Activated T-helper 1 cell treated with anti-CD3 and anti-CD28 coated beads, Interleukin-12 subunit alpha, Interleukin-12 subunit beta, Interleukin-2, Interleukin-4 antibody, amounts not matched to agents 30 ng/mL and 10 ng/mL and 1 ng/mL, durations not matched to agents 14 hours and 24 hours and 36 hours (primary cell): ENCODE measurements around the gene NFIA. TPM values are rescaled to one million over a fixed set of nuclear protein-coding genes. Genes with fewer than 3 reads are reported as not detected.

Source experiments
- DNase-seq: peaks from one replicate; pipeline ENCODE4 v3.0.0; 2021; ENCODE audit warnings: low spot score
- H3K27ac Mint-ChIP-seq: one replicate; pipeline ENCODE4 v1.8.0; 2021; ENCODE audit warnings: mild to moderate bottlenecking, mixed read lengths
- H3K27me3 Mint-ChIP-seq: one replicate; pipeline ENCODE4 v1.8.0; 2022; ENCODE audit warnings: mild to moderate bottlenecking, moderate library complexity, mixed read lengths; ENCODE audit not compliant: insufficient read depth
- H3K36me3 Mint-ChIP-seq: one replicate; pipeline ENCODE4 v1.8.0; 2021; ENCODE audit warnings: low read depth, mixed read lengths
- H3K4me1 Mint-ChIP-seq: one replicate; pipeline ENCODE4 v1.8.0; 2021; ENCODE audit warnings: low read depth, mixed read lengths
- H3K4me3 Mint-ChIP-seq: one replicate; pipeline ENCODE4 v1.8.0; 2021; ENCODE audit warnings: mild to moderate bottlenecking, moderate library complexity, mixed read lengths
- H3K9me3 Mint-ChIP-seq: one replicate; pipeline ENCODE4 v1.8.0; 2021; ENCODE audit warnings: mixed read lengths
- intact Hi-C: fragments of 100-400 bp; cut with micrococcal nuclease; formaldehyde crosslinking; loops from one replicate; pipeline ENCODE4 v1.15.1; 2024
- total RNA-seq: library from RNA; stranded (reverse); gene quantifications from 2 replicates; pipeline ENCODE4 v1.2.3, GENCODE V29; 2022

Gene NFIA
- total RNA-seq, 1 donor from 2014 or later: 0.41 TPM

DNA sequence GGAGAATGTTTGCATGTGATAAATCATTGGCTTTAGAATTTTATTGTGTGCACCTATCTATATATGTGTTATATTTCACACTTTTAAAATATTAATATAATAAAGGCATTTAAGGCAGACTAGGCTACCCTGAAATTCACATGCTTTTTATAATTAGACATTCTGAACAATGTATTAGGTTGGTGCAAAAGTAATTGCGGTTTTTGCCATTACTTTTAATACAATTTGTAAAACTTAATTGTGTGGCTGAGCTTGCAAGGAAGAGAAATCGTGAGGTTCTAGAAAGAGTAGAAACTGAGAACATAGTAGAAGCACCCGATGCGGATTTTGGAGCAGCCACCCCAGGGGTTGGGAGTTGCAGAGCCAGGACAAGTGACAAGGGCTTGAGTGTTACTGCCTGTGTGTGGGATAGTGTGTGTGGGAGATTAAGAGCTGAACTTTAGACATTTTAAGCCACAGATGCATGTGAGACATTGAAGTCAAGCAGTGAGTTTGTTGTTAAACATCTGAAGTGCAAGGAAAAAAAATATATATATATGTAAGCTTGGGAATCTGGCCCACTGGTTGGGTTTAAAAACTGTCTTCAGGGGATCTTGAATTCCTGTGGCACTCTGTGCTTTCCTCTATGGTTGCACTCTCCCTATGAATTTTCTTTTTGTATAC, 398.0 kb downstream of the NFIA start:
- no peak for DNase-seq
- Mint-ChIP-seq H3K4me1 (no peaks in the 10 kb centered on the region), H3K27ac (no peak overlapping the region), H3K9me3 (no peaks in the 10 kb centered on the region), H3K36me3 (no peaks in the 10 kb centered on the region), H3K27me3 (peaks cover 30% of the 10 kb centered on the region), H3K4me3 (no peak overlapping the region)
- intact Hi-C loops: no loop called here

DNA sequence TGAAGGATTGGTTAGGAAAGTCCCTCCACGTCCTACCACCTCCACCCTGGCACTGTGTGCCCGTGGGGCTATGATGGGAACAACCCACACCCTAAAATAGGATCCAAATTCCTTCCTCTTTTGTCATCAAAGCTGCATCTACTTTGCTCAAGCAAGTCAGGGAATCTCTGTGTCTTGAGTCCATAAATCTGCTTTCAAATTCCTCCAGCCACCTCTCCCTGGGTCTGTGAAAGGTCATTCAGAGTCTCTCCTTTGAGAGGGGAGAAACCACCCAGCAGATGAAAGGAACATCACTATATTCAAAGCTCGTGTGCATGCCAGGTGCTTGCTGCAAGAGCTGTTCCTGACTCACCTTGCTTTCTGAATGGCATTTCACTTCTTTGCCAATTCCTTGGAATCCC, 399.0 kb downstream of the NFIA start:
- Mint-ChIP-seq H3K36me3 (no peaks in the 10 kb centered on the region), H3K4me3 (no peak overlapping the region), H3K4me1 (no peaks in the 10 kb centered on the region), H3K9me3 (no peaks in the 10 kb centered on the region), H3K27me3 (peaks cover 30% of the 10 kb centered on the region), H3K27ac (no peak overlapping the region)
- DNase-seq: no peak
- intact Hi-C loops: no loop called here

DNA sequence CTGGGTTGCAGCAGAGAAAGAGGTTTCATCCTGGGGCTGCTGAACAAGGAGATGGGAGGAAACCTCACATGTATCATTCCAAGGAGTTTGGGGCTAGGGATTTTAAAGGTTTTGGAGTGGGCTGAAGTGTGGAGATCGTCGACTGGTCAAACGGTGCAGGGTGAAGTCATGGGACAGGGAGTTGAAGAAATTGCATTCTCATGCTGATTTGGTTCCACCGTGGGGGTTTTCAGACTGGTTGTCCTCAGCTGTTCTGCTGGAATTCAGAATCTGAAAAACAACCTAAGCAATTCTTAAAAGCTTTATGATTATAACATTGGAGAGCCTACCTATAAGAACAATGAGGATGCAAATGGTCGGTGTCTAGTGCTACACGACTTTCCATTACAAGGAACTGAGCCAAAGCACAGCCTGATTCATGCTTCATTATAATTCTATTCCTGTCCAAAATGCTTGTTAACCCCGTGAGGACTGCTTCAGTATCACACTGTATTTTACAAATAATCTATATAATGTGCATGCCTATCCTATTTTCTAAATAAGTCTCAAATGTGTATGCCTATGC, 399.9 kb downstream of the NFIA start:
- Mint-ChIP-seq H3K9me3 (no peaks in the 10 kb centered on the region), H3K4me3 (no peak overlapping the region), H3K27me3 (peaks cover 30% of the 10 kb centered on the region), H3K36me3 (no peaks in the 10 kb centered on the region), H3K4me1 (no peaks in the 10 kb centered on the region), H3K27ac (no peak overlapping the region)
- no peak for DNase-seq
- intact Hi-C loops: no loop called here

DNA sequence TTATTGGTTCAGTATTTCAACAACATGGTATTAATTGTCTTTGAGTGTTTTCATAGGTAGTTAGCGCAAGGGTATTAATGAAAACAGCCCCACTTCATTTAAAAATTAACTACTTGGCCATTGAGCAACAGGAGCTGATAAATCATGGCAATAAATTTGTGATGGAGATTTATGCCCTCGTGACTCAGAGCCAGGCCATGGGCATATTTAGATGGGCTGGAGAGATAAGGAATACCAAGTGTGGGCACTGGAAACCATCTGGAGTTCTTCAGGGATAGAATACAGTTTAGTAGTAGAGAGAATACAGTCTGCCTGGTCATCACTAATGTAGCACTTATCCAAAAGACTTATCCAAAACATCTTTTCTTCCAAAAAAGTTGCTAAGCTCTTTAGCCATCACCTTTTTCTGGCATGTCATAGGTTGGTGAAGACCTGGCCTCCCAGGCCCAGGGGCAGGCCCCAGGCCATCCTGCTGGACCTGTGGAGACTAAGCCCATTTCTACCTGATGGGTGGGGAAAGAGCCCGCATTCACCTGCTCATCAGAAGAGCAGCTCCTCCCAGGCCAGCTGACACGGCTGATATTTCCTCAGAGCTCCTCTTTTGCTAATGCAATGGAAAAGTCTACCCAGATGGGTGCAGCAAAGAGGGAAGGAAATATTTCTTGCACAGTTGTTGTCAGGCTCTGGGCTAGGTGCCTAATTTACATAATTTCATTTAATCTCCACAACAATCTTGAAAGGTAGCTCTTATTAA, 404.6 kb downstream of the NFIA start:
- H3K27me3 Mint-ChIP-seq: peaks cover 8% of the 10 kb centered on the region
- DNase-seq: no peak
- H3K4me3 Mint-ChIP-seq: no peak overlapping the region
- no peaks in the 10 kb centered on the region for H3K36me3 Mint-ChIP-seq
- H3K9me3 Mint-ChIP-seq: no peaks in the 10 kb centered on the region
- no peaks in the 10 kb centered on the region for H3K4me1 Mint-ChIP-seq
- H3K27ac Mint-ChIP-seq: no peak overlapping the region
- intact Hi-C loops: no loop called here

DNA sequence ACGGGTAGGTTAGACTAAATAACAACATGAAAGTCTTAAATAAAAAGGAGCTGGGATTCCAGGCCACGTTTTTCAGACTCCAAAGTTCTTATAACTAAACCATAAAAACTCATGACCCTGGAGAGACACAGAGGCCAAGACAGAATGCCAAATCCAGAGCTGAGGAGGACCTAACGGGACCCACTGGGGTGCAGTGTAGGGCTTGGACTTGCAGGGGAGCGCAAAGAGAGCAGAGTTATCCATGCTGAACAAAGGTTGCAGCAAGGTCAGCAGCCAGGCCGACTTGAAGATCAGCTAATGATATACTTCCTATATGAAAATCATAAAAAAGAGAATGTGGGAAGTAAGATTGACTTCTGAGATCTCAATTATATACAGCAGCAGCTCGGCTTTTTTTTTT, 405.4 kb downstream of the NFIA start:
- DNase-seq: no peak
- Mint-ChIP-seq H3K27ac (no peak overlapping the region), H3K27me3 (peaks cover 9% of the 10 kb centered on the region), H3K9me3 (no peaks in the 10 kb centered on the region), H3K4me1 (no peaks in the 10 kb centered on the region), H3K4me3 (no peak overlapping the region), H3K36me3 (no peaks in the 10 kb centered on the region)
- intact Hi-C loops: no loop called here

DNA sequence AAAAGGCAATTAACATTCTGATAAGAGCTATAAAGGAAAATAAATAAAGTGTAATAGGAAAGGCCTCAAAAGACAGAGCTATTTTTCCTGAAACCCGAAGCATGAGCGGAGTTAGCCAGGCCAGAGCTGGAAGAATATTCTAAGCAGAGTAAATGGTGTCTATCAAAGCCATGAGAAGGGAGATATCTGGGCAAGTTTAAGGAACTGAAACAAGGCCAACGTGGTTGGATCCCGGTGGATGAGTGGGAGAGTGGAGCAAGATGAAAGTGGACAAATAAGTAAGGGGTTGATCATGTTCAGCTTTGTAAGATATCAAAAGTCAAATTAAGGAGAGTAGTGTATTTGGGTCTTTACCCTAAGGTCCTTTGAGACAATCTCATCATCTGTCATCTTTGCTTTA, 408.6 kb downstream of the NFIA start:
- intact Hi-C loops: no loop called here
- DNase-seq: no peak
- H3K27ac Mint-ChIP-seq: no peak overlapping the region
- no peak overlapping the region for H3K4me3 Mint-ChIP-seq
- peaks cover 7% of the 10 kb centered on the region for H3K27me3 Mint-ChIP-seq
- H3K9me3 Mint-ChIP-seq: no peaks in the 10 kb centered on the region
- H3K36me3 Mint-ChIP-seq: no peaks in the 10 kb centered on the region
- H3K4me1 Mint-ChIP-seq: no peaks in the 10 kb centered on the region

DNA sequence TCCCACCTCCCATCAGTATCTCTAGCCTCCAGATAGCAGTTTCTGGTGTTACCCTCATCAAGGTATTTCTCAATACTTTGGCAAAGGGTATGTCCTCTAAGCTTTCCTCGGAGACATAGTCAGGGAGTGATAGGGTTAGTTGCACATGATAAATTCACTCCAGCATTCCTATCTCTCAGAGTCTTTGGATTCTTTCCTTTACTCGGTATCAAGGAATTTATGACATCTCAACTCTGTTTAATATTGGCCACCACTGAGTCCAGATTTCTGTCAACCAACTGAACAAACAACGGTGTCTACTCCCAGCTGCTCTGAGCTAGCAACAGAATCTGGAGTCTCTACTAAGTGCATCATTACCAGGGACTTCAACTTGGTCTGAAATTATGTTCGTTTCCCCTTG, 409.1 kb downstream of the NFIA start:
- H3K36me3 Mint-ChIP-seq: no peaks in the 10 kb centered on the region
- H3K4me3 Mint-ChIP-seq: no peak overlapping the region
- H3K27me3 Mint-ChIP-seq: peaks cover 7% of the 10 kb centered on the region
- no peaks in the 10 kb centered on the region for H3K4me1 Mint-ChIP-seq
- no peak overlapping the region for H3K27ac Mint-ChIP-seq
- no peaks in the 10 kb centered on the region for H3K9me3 Mint-ChIP-seq
- intact Hi-C loops: no loop called here
- DNase-seq: no peak

DNA sequence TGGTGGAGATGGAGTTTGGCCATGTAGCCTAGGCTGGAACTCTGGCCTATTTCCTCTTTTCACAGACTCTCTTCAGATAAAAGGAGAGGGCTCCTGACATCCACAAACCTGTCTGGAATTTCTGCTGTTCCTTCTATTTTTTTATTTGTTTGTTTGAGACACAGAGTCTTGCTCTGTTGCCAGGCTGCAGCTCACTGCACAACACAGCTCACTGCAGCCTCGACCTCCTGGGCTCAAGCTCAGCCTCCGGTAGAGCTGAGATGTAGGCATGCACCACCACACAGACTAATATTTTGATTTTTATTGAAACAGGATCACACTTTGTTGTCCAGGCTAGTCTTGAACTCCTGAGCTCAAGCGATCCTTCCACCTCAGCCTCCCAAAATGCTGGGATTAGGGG, 411.6 kb downstream of the NFIA start:
- intact Hi-C loops: no loop called here
- no peak for DNase-seq
- H3K4me1 Mint-ChIP-seq: no peaks in the 10 kb centered on the region
- no peaks in the 10 kb centered on the region for H3K9me3 Mint-ChIP-seq
- H3K4me3 Mint-ChIP-seq: no peak overlapping the region
- peaks cover 7% of the 10 kb centered on the region for H3K27me3 Mint-ChIP-seq
- H3K36me3 Mint-ChIP-seq: no peaks in the 10 kb centered on the region
- H3K27ac Mint-ChIP-seq: no peak overlapping the region

DNA sequence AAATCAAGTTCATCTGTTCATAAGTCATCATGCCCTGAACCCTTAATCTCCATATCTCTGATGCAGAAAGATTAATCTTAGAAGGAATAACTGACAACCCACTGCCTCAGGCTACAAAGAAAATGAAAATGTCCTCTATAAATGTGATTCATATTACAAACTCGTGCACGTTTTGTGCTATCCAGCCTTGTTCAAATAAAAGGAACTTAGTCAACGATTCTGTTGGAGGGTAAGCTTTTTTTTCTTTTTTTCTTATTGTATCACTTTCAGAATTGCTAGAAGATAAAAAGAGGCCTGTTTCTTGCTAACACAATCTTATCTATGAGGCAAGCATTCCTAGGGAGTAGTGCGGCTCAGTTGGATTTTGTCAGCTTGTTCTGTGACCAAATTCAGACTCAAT, 414.1 kb downstream of the NFIA start:
- peaks cover 4% of the 10 kb centered on the region for H3K27me3 Mint-ChIP-seq
- H3K4me3 Mint-ChIP-seq: no peak overlapping the region
- no peak for DNase-seq
- H3K27ac Mint-ChIP-seq: no peak overlapping the region
- H3K4me1 Mint-ChIP-seq: no peaks in the 10 kb centered on the region
- H3K36me3 Mint-ChIP-seq: no peaks in the 10 kb centered on the region
- no peaks in the 10 kb centered on the region for H3K9me3 Mint-ChIP-seq
- intact Hi-C loops: no loop called here

DNA sequence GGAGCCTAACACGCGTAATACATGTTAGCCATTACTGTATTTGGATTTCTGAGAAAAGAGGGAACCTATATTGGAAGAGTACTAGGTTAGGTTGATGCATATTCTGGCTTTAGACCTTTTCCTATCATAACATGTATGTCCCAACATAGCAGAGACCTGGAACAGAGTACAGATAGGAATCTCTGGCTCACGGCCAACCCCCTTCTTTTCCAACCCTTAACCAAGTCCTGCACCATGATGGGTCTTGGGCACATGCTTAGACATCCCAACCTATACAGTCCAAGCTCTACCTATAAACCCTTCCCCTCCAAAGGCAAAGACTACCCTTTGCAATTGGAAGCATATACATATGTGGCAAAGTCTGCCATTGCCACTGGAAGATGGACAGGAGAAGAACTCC, 414.7 kb downstream of the NFIA start:
- intact Hi-C loops: no loop called here
- no peak for DNase-seq
- no peak overlapping the region for H3K4me3 Mint-ChIP-seq
- no peaks in the 10 kb centered on the region for H3K36me3 Mint-ChIP-seq
- no peaks in the 10 kb centered on the region for H3K9me3 Mint-ChIP-seq
- no peaks in the 10 kb centered on the region for H3K4me1 Mint-ChIP-seq
- peaks cover 4% of the 10 kb centered on the region for H3K27me3 Mint-ChIP-seq
- no peak overlapping the region for H3K27ac Mint-ChIP-seq

DNA sequence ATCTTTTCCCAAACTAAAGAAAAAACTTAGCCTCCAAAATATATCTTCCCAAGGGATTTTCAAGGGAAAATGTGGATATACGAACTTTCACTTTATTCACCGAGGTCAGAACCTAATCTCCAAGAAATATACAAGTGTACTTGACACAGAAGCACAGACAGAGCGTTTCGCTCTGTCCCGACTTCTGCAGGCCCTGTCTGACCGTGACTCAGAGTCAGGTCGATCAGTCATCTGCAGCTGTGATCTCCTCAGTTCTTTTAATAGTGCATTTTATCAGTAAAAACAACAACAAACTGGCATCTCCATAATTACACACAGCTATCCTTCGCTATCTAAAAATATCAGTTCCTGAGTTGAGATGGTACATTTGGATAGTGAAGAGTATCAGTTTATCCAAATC, 416.0 kb downstream of the NFIA start:
- Mint-ChIP-seq H3K27ac (no peak overlapping the region), H3K36me3 (no peaks in the 10 kb centered on the region), H3K4me1 (peaks cover 7% of the 10 kb centered on the region), H3K9me3 (no peaks in the 10 kb centered on the region), H3K4me3 (no peak overlapping the region), H3K27me3 (peaks cover 3% of the 10 kb centered on the region)
- intact Hi-C loops: no loop called here
- DNase-seq: no peak

DNA sequence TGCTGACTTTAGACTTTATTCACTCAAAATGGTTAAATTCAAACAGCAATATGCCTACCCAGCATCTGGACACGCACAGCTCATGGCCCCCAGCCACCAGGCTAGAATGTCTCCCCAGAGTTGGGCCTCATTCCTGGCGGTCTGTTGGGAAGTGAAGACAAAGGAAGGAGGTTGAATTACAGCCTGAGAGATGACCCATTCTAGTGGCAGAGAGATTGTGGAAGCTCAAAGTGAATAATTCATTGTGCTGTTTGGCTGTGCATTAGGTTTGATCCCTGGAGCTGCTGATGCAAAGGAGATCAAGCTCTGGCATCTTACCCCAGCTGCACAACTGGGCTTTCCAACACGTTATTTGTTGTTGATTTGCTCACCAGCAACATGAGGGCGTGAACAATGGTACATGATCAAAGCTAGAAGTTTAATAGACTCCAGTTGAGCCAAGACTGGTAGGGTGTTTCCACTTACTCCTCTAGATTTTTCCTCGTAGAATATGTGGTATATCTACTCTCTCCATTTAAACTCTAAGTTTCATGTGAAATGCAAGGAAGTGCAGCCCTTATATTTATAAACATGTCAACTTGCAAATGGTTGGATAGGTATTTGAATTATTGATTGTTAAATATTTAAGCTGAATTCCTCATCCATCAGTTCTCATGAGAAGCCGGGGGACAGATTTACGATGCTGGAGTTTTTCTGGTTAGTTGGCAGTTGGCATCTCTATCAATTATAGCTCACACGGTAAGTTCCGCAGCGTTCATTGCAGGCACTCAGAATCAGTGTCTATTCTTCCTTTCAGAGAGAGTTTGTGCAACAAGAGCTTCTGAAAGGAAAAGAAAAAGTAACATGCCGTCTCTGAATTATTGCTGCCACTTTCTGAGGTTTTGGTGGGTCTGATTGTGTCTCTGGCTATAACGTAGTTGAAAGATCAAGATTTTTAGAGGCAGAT, 419.9 kb downstream of the NFIA start:
- no peak overlapping the region for H3K4me3 Mint-ChIP-seq
- intact Hi-C loops: no loop called here

DNA sequence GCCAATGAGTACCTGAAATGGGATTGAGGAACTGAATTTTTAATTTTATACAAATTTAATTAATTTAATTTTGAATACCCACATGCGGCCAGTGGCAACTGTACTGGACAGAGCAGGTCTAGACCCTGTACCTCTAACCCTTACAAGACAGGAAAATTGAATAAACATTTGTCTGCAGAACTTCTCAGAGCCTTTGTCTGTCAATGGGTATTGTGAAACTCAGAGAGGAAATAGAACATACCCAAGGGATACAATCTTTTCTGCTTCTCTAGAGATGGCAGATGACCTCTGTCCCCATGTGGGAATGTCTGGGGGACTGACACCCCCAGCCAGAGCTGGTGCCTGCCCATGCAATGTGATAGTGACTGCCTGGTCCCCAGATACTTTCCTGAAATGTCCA, 421.9 kb downstream of the NFIA start:
- Mint-ChIP-seq H3K27ac (no peak overlapping the region), H3K4me3 (no peak overlapping the region), H3K9me3 (peaks cover 4% of the 10 kb centered on the region), H3K4me1 (peaks cover 7% of the 10 kb centered on the region), H3K36me3 (no peaks in the 10 kb centered on the region), H3K27me3 (peaks cover 11% of the 10 kb centered on the region)
- no peak for DNase-seq
- intact Hi-C loops: no loop called here

More for the DNA sequence above, 419.9 kb downstream of the NFIA start:
- H3K9me3 Mint-ChIP-seq: no peaks in the 10 kb centered on the region
- H3K27ac Mint-ChIP-seq: no peak overlapping the region
- H3K4me1 Mint-ChIP-seq: peaks cover 7% of the 10 kb centered on the region
- no peaks in the 10 kb centered on the region for H3K36me3 Mint-ChIP-seq
- H3K27me3 Mint-ChIP-seq: peaks cover 4% of the 10 kb centered on the region
- DNase-seq: no peak
